ENCODE measurements around the gene GLRA3. TPM values are rescaled to one million over a fixed set of nuclear protein-coding genes. Genes with fewer than 3 reads are reported as not detected.

GLRA3 gene
- total and polyA plus RNA-seq, 2 of the 8 experiments (the other 6 are each of a cell fraction or from before 2014, with no cell fraction given), result 0.02 TPM; not detected in 1

DNA sequence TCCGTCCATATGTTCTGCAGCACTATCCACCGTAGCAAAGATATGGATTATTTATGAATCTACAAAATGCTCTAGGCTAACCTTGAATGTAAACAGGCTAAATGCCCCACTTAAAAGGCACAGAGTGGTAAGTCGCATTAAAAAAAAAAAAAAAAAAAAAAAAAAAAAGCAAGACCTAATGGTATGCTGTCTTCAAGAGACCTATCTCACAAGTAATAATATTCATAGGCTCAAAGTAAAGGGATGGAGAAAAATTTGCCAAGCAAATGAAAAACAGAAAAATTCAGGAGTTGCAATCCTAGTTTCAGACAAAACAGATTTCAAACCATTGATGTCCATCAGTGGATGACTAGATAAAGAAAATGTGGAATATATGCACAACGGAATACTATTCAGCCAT, 139.4 kb downstream of the GLRA3 start:
- no peaks in the 10 kb centered on the region for H3K79me2 ChIP-seq (ENCODE audit: control insufficient read depth in 1 of 2, insufficient read depth in 2 of 2, low read length in 2 of 2)
- H3K27me3 ChIP-seq (replicated peaks in 1 of 4; ENCODE audit: control insufficient read depth in 3 of 4, extremely low read depth in 1 of 4, insufficient read depth in 3 of 4, low read length in 3 of 4), result no peaks in the 10 kb centered on the region
- DNase-seq (ENCODE audit: low read depth in 1 of 2, low spot score in 2 of 2) (no peak), FAIRE-seq (no peak)
- 77% methylated on average over 4 of the region's 4 CpGs; no CpG with 5 or more reads in 1 of the 2 experiments for WGBS, 2 experiments (ENCODE audit: extremely low coverage in 1 of 2, insufficient coverage in 1 of 2, insufficient read length in 1 of 2, insufficient replicate concordance in 2 of 2, low coverage in 1 of 2, low lambda C conversion rate in 2 of 2, missing lambda C conversion rate in 1 of 2)
- no peak overlapping the region for H2BK12ac ChIP-seq (ENCODE audit: low read depth, low read length)
- no peak overlapping the region for H2BK15ac ChIP-seq (ENCODE audit: low read length)
- ChIA-PET POLR2A (ENCODE audit: partially characterized antibody) (no interaction called here), CTCF (ENCODE audit: partially characterized antibody) (no interaction called here)
- H3K4ac ChIP-seq (replicated peaks; ENCODE audit: insufficient read length, low read depth, low read length), result no peak overlapping the region
- no peak for TF ChIP-seq EP300 (IDR thresholded peaks at IDR 0.05; ENCODE audit: borderline replicate concordance in 1 of 2, low read depth in 2 of 2, low read length in 2 of 2)
- H3K27ac ChIP-seq (ENCODE audit: low read depth, low read length), result no peak overlapping the region
- H3K79me1 ChIP-seq (ENCODE audit: low read depth, low read length), result no peaks in the 10 kb centered on the region
- H3K36me3 ChIP-seq (ENCODE audit: control insufficient read depth in 2 of 4, insufficient read depth in 4 of 4, low read length in 3 of 4), result no peaks in the 10 kb centered on the region
- no peak overlapping the region for H2AFZ ChIP-seq (ENCODE audit: low read length)
- no peak overlapping the region for H3K4me2 ChIP-seq (ENCODE audit: insufficient read depth in 1 of 2, low read depth in 2 of 2, low read length in 2 of 2)
- H3K23ac ChIP-seq (ENCODE audit: insufficient read length), result no peak overlapping the region
- no peak overlapping the region for H3K4me3 ChIP-seq (ENCODE audit: extremely low read depth in 1 of 4, insufficient read depth in 2 of 4, low read depth in 3 of 4, low read length in 4 of 4)
- no peaks in the 10 kb centered on the region for H3K4me1 ChIP-seq (replicated peaks in 1 of 4; ENCODE audit: control insufficient read depth in 3 of 4, insufficient read depth in 4 of 4, low read length in 3 of 4)
- H4K8ac ChIP-seq (ENCODE audit: extremely low read depth, insufficient read depth, low read length), result no peak overlapping the region
- H2BK20ac ChIP-seq (ENCODE audit: low read length), result no peak overlapping the region
- H3K14ac ChIP-seq (ENCODE audit: insufficient read length), result no peak overlapping the region
- no peak overlapping the region for H2BK120ac ChIP-seq (replicated peaks; ENCODE audit: low read depth, low read length)
- no peak overlapping the region for H3K56ac ChIP-seq (replicated peaks; ENCODE audit: insufficient read length, low read depth, low read length)
- H2BK5ac ChIP-seq (ENCODE audit: low read depth, low read length), result no peak overlapping the region
- peaks cover 2% of the 10 kb centered on the region; the same call in 1 of the 2 replicates for H3K23me2 ChIP-seq (ENCODE audit: low read depth, low read length)
- no peak overlapping the region for H3K9ac ChIP-seq (replicated peaks in 1 of 4; ENCODE audit: extremely low read depth in 1 of 4, low read depth in 3 of 4, low read length in 3 of 4)
- H2AK5ac ChIP-seq (ENCODE audit: low read depth, low read length), result no peak overlapping the region
- no peak overlapping the region for H3K18ac ChIP-seq (ENCODE audit: extremely low read depth, low read length)
- no peak overlapping the region for H4K91ac ChIP-seq (replicated peaks; ENCODE audit: insufficient read length, low read length)
- H4K5ac ChIP-seq (ENCODE audit: insufficient read length, low read depth, low read length), result no peak overlapping the region
- no peaks in the 10 kb centered on the region for H4K20me1 ChIP-seq (replicated peaks in 1 of 2; ENCODE audit: control insufficient read depth in 1 of 2, insufficient read depth in 2 of 2, low read length in 2 of 2)
- peaks cover 9 to 13% of the 10 kb centered on the region in 2 experiments; a peak in 2 of 4 replicates for H3K9me3 ChIP-seq (ENCODE audit: insufficient read depth in 2 of 2, low read depth in 1 of 2, low read length in 1 of 2)

Data from H1 (cell line).